Fibroblast of lung (primary cell): Measurements from ENCODE around the gene GARIN5B.

ENCODE experiments used
- CTCF ChIP-seq, 2 donors: IDR thresholded peaks in 1 of 2; conservative IDR thresholded peaks in 1 of 2; 1 replicate in 1 of 2; 2 replicates in 1 of 2; pipeline ENCODE4 v1.5.1; 2011 to 2012; ENCODE audit warnings: low read length in 2 of 2, control low read depth in 1 of 2, inconsistent platforms in 1 of 2, low read depth in 1 of 2, mild to moderate bottlenecking in 1 of 2
- EZH2 ChIP-seq: IDR thresholded peaks from 2 replicates; pipeline ENCODE4 v1.5.1; 2012; ENCODE audit warnings: low read length, control low read depth, mild to moderate bottlenecking; ENCODE audit errors: missing control alignments

DNA sequence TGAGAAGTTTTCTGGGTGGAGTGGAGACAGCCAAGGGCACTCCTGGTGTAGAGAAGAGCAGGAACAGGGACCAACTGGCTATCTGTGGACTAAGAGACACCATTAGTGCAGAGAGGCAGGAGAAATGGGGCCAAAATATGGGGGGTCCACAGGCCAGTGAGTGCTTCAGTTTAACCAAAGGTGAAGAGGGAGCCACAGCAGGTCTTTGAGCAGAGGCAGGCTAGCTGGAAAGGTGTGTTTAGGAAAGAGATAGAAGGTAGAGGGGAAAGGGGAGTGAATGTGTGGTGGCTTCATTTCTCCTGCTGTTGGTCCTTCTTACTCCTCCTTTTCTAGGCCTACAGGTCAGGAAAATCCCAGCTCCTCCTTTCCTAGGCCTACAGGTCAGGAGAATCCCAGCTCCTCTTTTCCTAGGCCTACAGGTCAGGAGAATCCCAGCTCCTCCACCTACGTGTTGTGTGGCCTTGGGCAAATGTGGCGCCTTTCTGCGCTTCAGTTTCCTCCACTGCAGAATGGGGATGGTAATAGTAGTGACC is 19.5 kb upstream of the GARIN5B start:
- TF ChIP-seq CTCF (conservative IDR thresholded peaks at IDR 0.05 in 1 of 2, IDR thresholded peaks at IDR 0.05 in 1 of 2; ENCODE audit: low read depth in 1 of 2, low read length in 2 of 2) = no peak
- TF ChIP-seq EZH2 = no peak
